ENCODE data around the gene CACNG5.
A peak's percentile ranks its signal among the peaks of the same experiment; 100 is the strongest.

CACNG5 gene

DNA sequence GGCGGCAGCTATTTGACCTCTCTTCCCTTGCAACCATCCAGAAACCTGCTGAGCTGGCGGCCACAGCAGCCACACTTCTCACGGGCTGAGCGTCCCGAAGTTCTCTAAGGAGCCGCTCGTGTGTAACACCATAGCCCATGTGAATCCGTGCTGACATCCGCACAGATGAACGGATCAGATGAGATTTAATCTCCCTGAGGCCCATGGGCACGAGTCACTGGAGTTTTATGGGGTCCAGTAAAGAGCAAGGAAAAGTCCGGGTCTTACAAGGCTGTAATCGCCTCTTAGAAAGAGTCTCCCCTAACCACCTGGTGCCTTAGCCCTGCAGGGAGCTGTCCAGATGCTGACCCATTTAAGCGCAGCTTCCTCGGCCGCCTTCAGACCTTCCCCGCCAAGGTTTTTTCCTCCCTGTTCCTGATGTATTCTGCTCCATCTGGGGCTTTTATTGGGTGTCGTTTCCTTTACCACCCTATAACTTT lies 5.5 kb upstream of the CACNG5 start:
- DNase-seq: peak; percentile 22

DNA sequence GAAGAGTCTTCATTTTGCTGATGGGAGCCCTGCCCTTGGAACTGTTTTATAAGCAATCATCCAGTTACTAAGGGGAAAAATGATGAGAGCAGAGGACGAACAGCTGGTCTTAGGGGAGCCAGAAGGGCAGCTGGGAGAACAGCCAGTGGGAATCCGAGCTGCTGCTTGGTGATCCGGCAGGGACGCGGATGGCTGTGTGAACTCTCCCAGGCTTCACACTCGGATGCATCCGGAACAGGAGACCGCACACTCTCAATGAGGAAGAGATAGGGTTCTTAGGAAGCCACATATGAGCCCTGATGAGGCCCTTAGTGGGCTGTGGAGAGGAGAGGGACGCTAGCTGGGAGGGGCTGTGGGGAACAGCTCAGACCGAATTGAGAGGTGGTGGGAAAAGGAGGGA lies 5.0 kb upstream of the CACNG5 start:
- no peak for DNase-seq

DNA sequence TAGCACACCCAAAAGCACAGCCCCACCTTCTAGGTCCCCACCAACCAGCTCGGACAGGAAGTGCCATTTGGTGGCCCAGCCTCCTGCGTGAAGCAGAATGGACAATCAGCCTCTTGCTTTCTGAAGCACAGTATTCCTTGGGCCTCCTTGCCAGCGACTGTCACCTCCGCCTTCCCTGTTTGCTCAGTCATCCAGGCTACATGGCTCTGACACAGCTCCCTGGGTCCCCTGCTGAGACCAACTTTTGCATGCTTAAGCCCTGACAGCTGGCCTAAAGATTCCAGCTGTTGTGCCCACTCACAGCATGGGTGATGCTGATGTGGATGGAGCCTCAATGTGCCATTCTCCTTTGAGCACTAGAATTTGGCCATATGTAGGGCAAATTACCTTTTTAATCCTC lies 4.5 kb upstream of the CACNG5 start:
- no peak for DNase-seq

DNA sequence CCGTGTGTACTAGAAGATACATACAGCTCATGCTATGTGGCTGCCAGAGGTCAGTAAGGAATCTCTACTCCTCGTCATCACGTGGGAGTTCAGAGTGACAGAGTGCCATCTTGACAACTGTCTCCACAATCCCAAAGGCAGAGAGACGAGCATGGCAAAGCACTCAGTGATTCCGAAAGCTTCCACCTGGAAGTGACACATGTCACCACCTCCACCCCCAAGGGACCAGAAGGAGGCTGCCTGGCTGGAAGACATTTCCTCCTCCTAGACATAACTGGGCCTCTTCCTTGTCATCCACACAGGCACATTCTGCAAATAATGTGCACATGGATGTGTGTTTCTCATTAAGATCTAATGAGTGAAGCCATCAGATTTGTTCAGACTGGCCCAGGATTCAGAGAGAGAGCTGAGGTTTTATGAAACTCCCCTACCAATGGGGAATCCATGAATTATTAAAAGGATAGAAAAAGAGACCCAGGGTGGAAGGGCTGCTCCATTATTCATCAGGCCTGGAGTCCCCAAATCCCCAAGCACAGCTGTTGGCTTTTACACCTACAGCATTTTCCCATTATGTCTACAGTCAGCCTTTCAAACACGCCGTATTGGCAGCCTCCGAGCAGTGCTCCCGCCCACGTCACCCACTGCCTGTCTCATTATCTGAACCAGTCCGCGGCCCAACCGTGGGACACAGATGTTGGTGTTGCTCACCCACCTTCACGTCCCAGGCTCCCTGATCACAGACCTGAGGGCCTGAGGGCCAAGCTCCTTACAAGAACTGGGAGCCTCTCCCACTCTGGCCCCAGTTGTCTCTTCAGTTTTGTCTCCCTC lies 3.3 kb upstream of the CACNG5 start:
- DNase-seq: no peak

DNA sequence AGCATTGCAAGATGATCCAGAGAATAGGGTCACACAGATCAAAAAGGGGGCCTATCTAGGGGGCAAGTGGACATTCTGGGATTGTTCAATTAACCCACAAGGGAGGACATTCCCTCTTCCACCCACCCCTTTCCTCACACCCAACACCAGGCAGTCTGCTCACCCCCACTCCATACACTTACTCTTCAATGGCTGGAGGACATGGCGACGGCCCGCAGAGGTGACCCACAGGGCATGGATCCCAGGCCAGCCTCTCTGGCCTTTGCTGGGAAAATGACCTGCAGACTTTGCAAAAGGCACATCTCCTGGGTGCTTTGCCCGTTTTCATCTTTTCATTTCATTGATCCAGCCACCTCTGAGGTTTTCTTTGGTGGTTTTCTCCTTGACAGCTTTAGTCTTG lies 1.7 kb upstream of the CACNG5 start:
- DNase-seq: no peak

DNA sequence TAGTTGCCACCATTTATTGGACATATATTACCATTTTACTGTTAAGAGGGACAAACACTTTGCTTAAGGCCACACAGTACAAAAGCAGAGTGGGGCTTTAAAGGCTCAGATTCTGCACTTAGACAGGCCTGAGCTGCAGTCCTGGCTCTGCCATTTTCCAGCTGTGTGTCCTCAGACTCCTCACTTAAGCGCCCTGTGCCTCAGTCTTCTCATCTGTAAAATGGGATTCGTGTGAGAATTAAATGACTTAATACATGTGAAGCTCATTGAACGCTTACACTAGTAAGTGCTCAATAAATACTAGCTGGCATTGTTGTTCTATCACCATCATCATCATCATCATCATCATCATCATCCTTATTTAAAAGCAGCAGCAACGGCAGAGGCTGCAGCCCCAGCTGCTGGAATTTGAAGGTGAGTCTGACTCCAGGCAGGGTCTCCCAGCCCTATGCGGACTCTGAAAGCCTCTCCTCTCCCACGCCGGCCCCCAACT lies 445 bp upstream of the CACNG5 start:
- no peak for DNase-seq

DNA sequence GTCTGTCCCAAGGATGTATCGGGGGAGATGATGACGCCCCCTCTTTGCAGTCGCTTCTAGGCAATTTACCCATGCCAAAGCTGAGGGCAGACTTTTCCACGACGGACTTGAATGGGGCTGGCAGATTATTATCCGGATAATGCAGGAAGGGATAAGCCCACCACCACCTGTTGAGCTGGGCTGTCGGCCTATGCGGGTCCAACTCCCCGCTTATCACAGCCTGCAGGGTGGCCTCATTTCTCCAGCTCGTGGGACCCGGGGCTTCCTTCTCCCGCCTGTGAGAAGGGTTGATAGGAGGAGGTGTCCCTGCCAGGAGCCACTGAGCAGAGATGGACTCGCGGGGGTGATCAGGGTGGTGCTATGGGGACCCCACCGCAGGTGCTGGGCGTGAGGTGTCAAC lies 559 bp downstream of the CACNG5 start:
- no peak for DNase-seq

DNA sequence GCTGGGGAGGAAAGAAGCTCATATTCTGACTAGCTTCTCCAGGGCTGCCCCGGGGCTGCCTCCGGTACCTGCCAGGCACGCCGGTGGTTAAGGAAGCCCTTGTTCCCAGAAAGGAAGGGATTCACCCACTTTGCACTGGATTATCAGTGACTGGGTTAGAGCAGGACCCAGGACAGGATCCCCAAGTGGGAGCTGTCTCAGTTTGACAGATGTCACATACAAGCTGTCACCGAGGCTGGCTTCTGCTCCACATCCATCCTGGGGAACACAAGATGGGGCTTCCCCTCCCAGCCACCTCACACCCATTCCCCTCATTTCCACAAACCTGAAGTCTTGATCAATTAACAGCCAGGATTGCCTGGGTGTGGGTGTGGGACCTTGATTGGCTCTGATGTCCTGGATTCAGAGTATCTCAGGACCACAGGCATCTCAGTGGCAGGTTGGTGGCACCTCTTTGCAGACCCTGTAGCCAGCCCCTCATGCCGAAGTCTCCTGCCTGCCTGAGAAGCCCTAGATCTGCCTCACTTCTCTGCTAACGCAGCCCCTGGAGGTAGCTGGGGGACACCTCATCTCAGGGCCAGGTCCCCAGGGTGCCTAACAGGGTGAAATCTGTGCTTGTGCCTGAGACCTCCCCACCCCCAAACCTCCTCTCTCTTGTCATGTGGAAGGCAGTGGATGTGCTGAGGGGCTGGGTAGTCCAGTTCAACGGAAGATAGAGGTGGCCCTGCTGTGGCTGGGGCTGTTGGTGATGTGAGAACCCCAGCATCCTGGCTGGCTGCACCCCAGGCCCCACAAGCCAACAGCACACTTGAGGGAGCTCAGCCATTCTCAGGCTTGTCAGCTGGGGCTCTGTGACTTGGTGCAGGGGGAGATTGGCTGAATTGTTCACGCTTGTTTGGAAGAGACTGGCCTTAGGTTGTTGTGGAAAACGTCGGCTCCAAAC lies 1.4 kb downstream of the CACNG5 start:
- DNase-seq: no peak

DNA sequence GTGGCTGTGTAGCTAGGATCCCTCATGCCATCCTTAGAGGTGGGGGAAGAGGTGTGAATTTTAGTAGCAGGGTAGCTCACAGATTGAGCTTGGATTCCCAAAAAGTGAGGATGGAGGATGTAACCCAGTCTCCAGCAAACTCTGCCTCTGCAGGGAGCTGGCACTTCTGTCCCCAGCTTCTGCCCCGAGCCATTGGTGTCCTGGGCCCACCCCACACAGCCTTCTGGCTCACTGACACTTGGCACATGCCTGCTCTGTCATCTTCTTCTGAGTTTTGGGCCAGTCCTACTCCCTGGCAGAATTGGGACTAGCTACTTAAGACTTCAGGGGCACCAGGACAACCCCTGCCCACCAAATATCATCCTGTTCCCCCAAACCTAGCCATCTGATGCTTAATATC lies 2.3 kb downstream of the CACNG5 start:
- no peak for DNase-seq

DNA sequence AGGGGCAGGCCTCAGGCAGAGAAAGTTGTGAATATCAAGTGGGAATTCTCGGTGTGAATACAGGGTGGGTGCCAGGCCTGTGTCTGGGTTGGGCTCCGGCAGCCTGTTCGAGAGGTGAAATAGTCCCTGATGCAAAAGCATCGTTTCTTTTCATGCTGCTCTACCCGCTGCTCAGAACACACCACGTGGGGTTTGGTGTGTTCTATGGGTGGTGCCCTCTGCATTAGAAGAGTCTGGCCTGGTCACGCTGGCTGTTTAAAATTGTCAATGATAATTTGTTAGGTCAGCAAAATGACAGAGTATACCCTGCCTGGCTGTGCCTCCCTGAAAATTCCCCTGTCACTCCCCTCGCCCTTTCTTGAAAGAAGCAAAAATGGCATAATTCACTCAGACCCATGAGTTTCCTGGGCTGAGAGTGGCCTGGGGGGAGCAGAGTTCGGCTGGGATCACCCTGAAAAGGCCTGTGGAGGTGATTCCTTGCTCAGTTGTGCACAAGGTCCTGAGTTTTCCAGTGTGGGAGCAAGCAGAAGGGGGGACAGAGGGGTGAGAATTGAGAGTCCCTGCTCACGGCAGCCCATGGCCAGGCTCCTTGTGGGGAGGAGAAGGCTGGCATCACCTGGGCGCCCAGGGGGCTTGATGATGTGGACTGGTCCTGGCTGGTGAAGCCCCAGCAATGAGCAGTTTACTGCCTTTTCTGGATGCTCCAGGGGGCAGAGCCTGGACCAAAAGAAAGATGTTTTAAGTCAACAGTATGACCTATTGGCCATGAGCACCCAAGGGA lies 3.2 kb downstream of the CACNG5 start:
- DNase-seq: no peak

DNA sequence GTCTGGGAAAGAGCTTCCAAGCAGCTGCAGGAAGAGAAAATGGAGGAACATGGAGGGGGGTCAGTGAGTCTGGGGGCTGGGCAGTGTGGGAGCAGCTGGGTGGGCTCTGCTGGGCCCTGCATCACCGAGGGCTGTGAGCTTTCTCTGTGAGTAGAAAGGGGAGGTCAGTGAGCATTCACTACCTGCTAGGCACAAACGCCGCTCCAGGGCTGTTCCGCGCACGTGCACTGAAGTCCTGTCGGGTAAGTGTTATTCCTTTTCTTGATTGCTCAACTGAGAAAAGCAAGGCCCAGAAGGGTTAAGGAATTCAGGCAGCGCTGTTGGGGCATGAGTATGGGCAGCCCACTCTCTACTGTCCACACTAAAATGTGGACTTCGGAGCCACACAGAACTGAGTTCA lies 4.7 kb downstream of the CACNG5 start:
- no peak for DNase-seq

DNA sequence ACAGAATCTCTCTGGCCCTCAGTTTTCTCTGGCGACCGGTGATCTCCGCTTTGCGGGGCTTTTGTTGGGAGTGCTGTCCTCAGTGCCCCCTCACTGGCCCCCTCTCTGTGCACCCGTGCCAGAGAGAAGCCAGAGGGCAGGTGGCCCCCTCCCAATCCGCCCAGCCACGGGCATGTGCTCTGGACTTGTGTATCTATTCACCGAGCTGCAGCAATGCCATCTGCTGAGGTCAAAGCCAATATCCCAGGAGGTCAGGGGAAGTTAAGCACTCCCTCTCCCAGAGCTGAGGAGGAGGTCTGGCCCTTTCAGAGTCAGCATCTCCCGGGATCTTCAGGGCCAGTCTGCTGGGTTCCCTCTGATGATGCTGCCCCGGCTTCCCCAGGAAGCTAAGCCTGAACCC lies 5.1 kb downstream of the CACNG5 start:
- DNase-seq: no peak

DNA sequence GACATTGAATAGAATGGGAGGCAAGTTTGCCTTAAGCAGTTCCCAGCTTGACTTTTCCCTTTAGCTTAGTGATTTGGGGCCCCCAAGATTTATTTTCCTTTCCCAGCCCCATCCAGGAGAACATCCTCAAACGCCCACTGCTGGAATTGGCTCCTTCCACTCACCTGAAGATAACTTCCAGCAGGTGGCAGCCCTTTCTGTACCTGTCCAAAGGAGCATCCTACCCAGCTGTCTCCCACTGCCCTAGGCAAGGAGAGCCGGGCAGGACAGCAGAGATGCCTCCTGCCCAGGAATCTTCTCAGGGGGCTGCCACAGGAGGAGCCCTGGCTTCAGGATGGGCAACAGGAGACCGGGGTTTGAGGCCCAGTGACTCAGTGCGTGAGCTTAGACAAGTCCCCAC lies 6.4 kb downstream of the CACNG5 start:
- DNase-seq: no peak

DNA sequence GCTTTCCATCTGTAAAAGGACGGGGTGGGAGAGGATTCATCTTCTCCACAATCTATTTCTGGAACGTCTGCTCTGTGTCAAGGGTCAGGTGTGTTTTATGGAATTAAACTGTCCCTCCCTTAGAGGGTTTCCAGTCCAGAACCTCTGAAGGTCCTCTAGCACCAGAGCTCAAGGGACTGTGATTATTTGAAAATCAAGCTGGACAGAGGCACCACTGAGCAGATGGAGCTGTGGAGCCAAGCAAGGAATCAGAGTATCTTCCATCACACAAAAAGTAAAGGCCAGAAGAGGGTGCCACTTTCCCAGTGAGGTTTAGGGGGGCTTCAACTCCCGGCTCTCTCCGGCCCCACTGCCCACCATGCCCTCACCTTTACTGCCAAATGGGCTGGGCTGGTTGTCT lies 6.8 kb downstream of the CACNG5 start:
- DNase-seq: no peak

DNA sequence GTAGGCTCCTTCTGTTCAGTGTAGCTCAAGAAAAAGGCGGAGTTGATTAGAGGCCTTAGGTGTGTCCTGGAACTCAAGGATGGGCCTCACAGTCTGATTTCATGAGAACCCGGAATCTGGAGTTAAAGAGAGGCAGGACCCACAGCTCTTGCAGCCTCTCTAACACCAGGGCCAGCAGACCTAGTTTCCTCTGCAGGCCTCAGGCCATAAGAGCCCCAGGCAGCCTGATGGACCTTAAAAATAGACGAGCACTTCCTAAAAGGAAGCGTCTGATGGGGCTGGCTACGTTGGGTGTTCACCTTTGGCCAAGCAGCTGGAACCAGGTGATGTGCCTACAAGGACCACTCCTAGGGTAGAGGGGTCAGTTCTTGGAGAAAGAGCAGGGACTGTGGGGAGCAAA lies 7.6 kb downstream of the CACNG5 start:
- DNase-seq: no peak

DNA sequence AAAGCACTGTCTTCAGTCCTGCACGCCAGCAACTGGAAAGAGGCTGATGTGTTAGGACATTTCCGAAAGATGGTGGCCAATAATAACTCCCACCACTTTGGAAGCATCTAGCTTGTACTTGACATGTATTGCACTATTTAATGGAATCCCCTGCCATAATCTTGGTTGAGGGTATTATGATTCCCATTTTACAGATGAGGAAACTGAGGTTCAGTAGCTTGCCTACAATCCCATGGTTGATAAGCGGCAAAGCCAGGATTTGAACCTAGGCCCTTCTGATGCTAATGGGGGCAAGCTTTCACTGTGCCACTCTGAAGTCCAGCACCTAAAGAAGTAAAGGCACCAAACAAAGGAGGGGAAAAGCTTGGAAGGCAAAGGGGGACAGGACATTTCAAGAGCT lies 8.0 kb downstream of the CACNG5 start:
- DNase-seq: no peak

DNA sequence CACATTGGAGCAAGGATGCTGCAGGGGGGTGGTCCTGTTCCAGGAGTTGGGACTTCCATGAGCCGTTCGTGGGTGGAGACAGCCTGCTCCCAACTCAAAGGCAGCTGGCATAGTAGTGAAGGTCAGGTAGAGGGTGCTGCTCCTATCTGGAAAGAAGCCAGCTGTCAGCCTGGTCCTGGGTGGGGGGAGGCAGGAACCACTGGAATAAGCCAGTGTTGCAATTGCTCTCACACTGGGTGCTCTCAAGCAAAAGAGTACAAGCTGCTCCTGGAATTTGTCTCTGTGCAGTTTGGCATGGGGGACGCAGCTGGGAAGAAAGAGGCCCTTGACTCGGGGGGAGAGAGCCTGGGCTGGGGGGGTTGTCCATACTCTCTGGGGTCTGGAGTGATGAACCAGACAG lies 8.7 kb downstream of the CACNG5 start:
- no peak for DNase-seq

DNA sequence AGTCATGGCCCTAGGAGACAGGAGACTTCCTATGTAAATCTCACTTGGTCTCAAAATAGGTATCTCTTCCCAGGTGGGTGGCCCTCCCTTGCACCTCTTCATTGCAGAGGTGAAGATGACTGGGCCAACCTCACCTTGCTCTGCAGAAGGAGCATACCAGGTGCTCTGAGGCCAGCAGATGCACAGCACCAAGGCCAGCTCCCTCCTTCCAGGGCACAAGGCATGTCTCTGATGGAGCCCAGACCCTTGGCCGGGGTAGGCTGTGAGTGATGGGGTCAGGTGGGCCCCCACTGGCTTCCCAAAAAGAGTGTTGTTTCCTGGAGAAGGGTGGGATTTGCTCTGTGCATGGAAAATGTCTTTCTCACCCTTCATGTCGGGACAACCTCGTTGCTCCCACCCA lies 12.8 kb downstream of the CACNG5 start:
- DNase-seq: no peak

DNA sequence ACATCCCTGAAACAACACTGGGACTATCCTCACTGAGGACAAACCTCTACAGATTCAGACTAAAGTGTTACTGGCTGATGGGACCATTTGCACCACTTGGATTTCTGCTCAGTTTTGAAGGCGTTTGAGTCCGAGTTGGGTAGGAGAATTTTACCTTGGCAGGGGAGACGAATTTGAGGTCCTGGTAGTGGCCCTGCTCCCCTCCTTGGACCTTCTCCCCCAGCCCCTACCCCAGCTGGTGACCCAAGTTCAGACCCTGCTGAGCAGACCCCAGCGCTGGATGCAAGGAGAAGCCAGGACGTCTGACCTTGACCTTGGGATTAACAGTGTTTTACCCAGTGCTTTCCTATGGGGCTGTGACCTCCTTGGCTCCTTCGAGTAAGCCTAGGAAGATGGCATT lies 13.6 kb downstream of the CACNG5 start:
- DNase-seq: no peak

DNA sequence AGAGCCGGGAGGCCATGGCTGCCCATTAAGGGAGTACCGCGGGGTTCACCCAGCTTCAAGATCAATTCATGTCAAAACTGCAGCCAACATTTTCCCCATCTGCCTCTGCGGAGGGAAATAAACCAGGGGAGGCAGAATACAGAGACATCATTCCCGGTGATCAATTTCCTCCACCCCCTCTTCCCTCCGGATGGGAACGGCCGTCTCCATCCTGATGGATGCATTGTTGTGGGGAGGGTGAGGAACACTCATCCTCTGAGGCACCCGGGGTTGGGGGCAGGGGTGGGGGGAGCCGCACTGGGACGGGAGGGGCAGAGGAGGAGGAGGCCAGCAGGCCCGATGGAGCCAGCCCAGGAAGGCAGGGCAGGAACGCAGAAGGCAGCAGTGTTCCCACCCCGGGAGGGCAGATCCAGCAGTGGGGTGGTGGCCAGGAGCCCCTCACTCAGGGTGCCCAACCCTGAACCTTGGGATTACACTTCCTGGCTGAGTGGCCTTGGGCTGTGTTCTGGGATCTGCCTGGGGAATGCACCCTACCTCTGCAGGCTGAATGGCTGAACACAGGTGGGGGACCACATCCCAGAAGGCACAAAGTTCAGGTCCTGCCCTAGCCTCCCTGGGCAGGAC lies 14.2 kb downstream of the CACNG5 start:
- DNase-seq: no peak

DNA sequence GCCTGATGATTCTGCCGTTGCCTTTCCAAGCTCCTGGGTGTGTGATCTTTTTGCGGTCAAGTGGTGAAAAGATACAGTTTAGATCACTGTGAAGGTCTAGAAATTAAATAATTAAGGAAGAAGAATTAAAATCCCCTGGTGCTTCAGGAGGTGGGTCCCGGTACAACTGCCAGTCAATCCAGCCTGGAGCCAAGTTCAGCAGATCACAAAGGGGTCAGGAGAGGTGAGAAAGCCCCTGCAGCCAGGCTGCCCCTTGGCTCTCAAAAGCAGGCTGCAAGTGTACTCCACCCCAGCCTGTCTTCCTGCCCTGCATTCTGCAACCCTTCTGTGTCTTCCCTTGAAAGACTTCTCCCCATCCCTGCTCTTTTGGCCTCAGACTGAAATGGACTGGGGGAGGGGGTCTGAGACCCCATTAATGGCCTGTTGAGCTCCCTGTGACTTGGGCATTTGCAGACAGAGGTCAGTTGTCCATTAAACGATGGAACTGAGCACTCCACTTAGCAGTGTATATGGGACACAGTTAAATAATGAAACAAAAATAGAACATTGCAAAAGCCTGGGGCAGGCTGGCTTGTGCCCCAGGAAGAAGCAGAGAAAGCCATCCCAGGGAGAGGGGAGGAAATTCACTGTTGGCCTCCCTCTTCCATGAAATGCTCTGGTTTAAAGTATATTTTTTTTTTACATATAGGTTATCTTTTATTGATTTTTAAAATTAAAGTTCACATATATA lies 15.1 kb downstream of the CACNG5 start:
- no peak for DNase-seq

DNA sequence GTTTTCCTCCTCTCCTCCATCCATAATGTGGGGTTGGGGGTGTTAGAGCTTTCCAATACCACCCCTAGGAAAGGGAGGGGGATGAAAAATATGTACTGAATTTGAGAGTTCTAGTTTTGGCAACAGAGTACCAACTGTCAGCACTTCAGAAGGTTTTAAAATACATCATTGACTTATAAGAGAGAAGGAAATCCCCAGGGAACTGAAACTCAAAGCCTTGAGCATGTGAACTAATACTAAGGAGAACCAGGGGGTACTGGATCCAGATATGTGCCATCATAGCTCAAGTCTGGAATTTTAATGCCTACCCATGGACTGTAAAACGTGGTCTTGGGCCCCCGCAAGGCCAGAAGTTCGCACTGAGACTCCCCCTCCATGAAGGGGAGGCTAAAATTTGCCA lies 15.8 kb downstream of the CACNG5 start:
- no peak for DNase-seq
